Ovary (tissue), 9 donors: Measurements from ENCODE around the gene EPHA8. TPM values are rescaled to one million over a fixed set of nuclear protein-coding genes. Genes with fewer than 3 reads are reported as not detected.
A peak's percentile ranks its signal among the peaks of the same experiment; 100 is the strongest.

Experiments used
- DNase-seq, 5 donors: peaks; one replicate each; pipeline ENCODE4 v3.0.0-alpha.2; 2019 to 2020
- H3K27ac ChIP-seq, 2 donors: fragments of 200-600 bp; one replicate each; pipeline versions ENCODE4 v1.5.1 to v1.8.0; 2019 to 2022
- H3K27me3 ChIP-seq: fragments of 200-600 bp; one replicate; pipeline ENCODE4 v1.8.0; 2022
- H3K36me3 ChIP-seq: fragments of 200-600 bp; sonication (generic); one replicate; pipeline ENCODE4 v1.5.1; 2019
- H3K4me1 ChIP-seq: one replicate; pipeline ENCODE4 v1.8.1; 2013; ENCODE audit warnings: mild to moderate bottlenecking, moderate library complexity; ENCODE audit not compliant: insufficient read depth
- H3K4me3 ChIP-seq: fragments of 200-600 bp; sonication (generic); one replicate; pipeline ENCODE4 v1.5.1; 2017
- H3K9me3 ChIP-seq, 2 donors: fragments of 200-600 bp in 1 of 2; sonication (generic) in 1 of 2; one replicate each; pipeline versions ENCODE4 v1.5.1 to v1.8.1; 2013 to 2019; ENCODE audit warnings: mild to moderate bottlenecking in 1 of 2, moderate library complexity in 1 of 2
- EP300 ChIP-seq: sonication (generic); formaldehyde crosslinking; IDR thresholded peaks from one replicate; pipeline ENCODE4 v1.6.1; 2017; ENCODE audit warnings: antibody characterized with exemption
- POLR2A ChIP-seq: fragments of 450-650 bp; IDR thresholded peaks from one replicate; pipeline ENCODE4 v1.6.1; 2017; ENCODE audit warnings: antibody characterized with exemption, mild to moderate bottlenecking, moderate library complexity
- WGBS, 3 donors: extraction: QIAGEN DNeasy Blood & Tissue Kit in 1 of 3; methylation state at CpG; one replicate each; pipeline versions ENCODE4 v1.1.5 to v1.1.7; 2013 to 2017; 5-methylcytosine and 5-hydroxymethylcytosine counted together
- intact Hi-C, 4 donors: fragments of 100-400 bp; cut with DNase I; formaldehyde crosslinking; loops; one replicate each; pipeline versions ENCODE4 v1.11.0 to v1.15.1; 2022 to 2023
- polyA plus RNA-seq, 2 donors: library from polyadenylated mRNA; stranded (reverse); fragments of 200-250 nt in 1 of 2; fragments of 350-450 nt in 1 of 2; fragmentation: Illumina TruSeq in 1 of 2; extraction: RNeasy Lipid Tissue Mini Kit (QIAGEN cat#74804) in 1 of 2; gene quantifications; one replicate each; pipeline ENCODE4 v1.2.3, GENCODE V29; 2013 to 2014
- total RNA-seq, 7 donors: library from RNA; depleted of rRNA in 2 of 7; stranded (reverse); fragments of >200 nt in 2 of 7; fragmentation: NEBNext Ultra II Directional in 3 of 7; extraction: Animal tissue kit (Norgen Biotek cat#: 25700) in 3 of 7; gene quantifications; one replicate each; pipeline versions ENCODE4 v1.1.0 to v1.2.4, GENCODE V29; 2016 to 2023
- TF ChIP-seq, protein P1 (sequence below), 3 donors: fragments of 450-650 bp in 2 of 3; fragments of 200-600 bp in 1 of 3; IDR thresholded peaks; one replicate each; pipeline versions ENCODE4 v1.5.1 to v1.8.0; 2016 to 2022; ENCODE audit warnings: antibody characterized with exemption in 3 of 3, mild to moderate bottlenecking in 1 of 3
- donor health status: DM: no; HTN: no; CAD: no; lungs with moderate emphysema.
- donor health status: DM: no; HTN: no; CAD: no.
- donor health status: Bipolar disorder and iron deficiency.
- donor health status: DM: yes; HTN: yes; CAD: no.
- donor health status: DM: no; HTN: no; CAD: no.
- donor health status: DM: yes; HTN: yes; CAD: no.

EPHA8 gene
- total and polyA plus RNA-seq, 9 donors, result 0.02 TPM; not detected in 8

DNA sequence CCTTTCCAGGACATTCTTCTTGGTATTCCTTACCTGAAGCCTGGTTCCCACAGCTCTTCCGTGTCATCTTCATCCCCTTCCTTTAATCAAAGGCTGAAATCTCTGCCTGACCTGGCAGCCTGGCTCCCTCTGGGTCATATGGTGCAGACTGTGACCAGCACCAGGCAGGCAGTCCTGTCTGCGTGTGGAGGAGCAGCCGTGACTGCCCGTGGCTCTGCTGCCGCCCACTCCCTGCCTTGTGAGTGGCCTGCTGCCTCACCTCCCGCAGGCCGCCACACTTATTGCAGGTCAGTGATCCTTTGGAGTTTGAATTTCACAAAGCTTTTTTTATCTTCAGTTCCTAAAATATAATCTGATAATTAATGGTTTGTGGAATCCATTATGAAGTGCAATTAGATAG, 36.2 kb upstream of the EPHA8 start:
- 61 to 67% (median 65%) methylated on average over 7 of the region's 7 CpGs for WGBS, 3 donors
- no peak overlapping the region for H3K27ac ChIP-seq
- peaks cover 2% of the 10 kb centered on the region for H3K36me3 ChIP-seq
- DNase-seq, result no peak
- H3K4me3 ChIP-seq, result no peak overlapping the region
- H3K27me3 ChIP-seq, result no peaks in the 10 kb centered on the region
- TF ChIP-seq, protein P1, sequence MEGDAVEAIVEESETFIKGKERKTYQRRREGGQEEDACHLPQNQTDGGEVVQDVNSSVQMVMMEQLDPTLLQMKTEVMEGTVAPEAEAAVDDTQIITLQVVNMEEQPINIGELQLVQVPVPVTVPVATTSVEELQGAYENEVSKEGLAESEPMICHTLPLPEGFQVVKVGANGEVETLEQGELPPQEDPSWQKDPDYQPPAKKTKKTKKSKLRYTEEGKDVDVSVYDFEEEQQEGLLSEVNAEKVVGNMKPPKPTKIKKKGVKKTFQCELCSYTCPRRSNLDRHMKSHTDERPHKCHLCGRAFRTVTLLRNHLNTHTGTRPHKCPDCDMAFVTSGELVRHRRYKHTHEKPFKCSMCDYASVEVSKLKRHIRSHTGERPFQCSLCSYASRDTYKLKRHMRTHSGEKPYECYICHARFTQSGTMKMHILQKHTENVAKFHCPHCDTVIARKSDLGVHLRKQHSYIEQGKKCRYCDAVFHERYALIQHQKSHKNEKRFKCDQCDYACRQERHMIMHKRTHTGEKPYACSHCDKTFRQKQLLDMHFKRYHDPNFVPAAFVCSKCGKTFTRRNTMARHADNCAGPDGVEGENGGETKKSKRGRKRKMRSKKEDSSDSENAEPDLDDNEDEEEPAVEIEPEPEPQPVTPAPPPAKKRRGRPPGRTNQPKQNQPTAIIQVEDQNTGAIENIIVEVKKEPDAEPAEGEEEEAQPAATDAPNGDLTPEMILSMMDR (IDR thresholded peaks at IDR 0.05), result no peak
- no peak for TF ChIP-seq EP300
- TF ChIP-seq POLR2A, result no peak
- H3K4me1 ChIP-seq, result peaks cover 3% of the 10 kb centered on the region
- no peaks in the 10 kb centered on the region for H3K9me3 ChIP-seq
- intact Hi-C loops, result no loop called here

DNA sequence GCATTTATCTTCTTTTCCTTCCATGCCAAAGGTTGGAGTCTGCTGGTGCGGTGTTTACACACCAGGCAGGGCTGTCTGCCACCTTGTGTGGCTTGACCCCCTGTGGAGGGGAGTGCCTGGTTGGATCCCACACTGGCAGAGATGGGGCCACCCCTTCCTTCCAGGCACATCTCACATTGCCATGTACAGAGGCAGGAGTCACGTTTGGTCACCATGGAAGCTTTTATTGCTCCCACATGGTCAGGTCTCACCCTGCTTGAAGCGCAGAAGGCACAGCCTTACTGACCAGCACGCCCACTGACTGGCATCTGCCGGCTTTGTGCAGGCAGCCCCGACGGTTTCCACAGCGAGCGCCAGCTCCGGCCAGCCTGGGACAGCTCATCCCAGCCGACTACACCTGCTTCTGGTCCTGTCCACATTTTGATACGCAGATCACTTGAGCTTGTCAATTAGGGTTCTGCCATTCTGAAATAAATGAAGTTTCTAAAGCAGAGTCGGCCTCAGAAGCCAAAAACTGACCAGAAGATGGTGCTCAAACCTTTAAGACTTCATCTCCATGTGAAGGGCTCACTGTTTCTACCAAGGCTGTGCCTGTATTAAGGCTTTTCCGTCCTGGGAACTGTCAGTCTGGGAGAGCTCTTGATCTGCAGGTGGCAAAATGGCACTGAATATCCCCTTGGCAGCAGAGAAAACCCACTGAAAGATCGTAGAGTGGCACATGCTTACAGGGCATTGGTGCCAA, 35.6 kb upstream of the EPHA8 start:
- intact Hi-C loops, result no loop called here
- no peaks in the 10 kb centered on the region for H3K27me3 ChIP-seq
- H3K27ac ChIP-seq, result no peak overlapping the region
- peaks cover 3% of the 10 kb centered on the region for H3K4me1 ChIP-seq
- WGBS, 3 donors, result 79 to 82% (median 80%) methylated on average over 15 of the region's 15 CpGs
- no peak for DNase-seq
- no peak overlapping the region for H3K4me3 ChIP-seq
- no peaks in the 10 kb centered on the region for H3K9me3 ChIP-seq
- peaks cover 2% of the 10 kb centered on the region for H3K36me3 ChIP-seq
- TF ChIP-seq EP300 (no peak), POLR2A (no peak)
- TF ChIP-seq, protein P1 (IDR thresholded peaks at IDR 0.05), result no peak

DNA sequence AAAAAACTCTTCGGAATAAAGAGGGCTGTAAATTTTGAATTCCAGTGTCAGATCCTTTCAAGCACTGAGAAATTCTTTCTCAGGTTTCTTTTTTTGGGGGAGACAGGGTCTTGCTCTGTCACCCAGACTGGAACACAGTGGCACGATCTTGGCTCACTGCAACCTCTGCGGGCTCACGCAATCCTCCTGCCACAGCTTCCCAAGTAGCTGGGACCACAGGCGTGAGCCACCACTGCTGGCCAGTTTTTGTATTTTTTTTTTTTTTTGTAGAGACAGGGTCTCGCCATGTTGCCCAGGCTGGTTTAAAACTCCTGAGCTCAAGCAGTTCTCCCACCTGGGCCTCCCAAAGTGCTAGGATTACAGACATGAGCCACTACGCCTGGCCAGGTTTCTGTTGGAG, 34.8 kb upstream of the EPHA8 start:
- H3K9me3 ChIP-seq, result no peaks in the 10 kb centered on the region
- no peaks in the 10 kb centered on the region for H3K27me3 ChIP-seq
- intact Hi-C loops, result no loop called here
- no peak for TF ChIP-seq EP300
- TF ChIP-seq POLR2A, result no peak
- TF ChIP-seq, protein P1 (IDR thresholded peaks at IDR 0.05), result no peak
- H3K36me3 ChIP-seq, result peaks cover 2% of the 10 kb centered on the region
- no peak overlapping the region for H3K27ac ChIP-seq
- WGBS, 3 donors, result 92 to 97% (median 97%) methylated on average over 7 of the region's 7 CpGs
- H3K4me1 ChIP-seq, result peaks cover 3% of the 10 kb centered on the region
- H3K4me3 ChIP-seq, result no peak overlapping the region
- DNase-seq, result no peak

- 34 to 41% (median 37%) methylated on average over 12 of the region's 12 CpGs for WGBS, 3 donors
- Histone ChIP-seq H3K4me1 (peaks cover 3% of the 10 kb centered on the region), H3K27me3 (no peaks in the 10 kb centered on the region), H3K9me3 (no peaks in the 10 kb centered on the region), H3K36me3 (peaks cover 2% of the 10 kb centered on the region), H3K4me3 (no peak overlapping the region), H3K27ac (peak overlapping the region in 1 of 2 donors; percentile 31)
- peak; percentile 71 to 87 (median 84) for DNase-seq
- intact Hi-C loops, result no loop called here
- no peak for TF ChIP-seq POLR2A
- TF ChIP-seq, protein P1 (IDR thresholded peaks at IDR 0.05), result no peak
- no peak for TF ChIP-seq EP300
Observed at GRCh38 chr1:22529901-22530621, 33.2 kb upstream of the EPHA8 start.
